ENCODE data around the gene UTP3. TPM values are rescaled to one million over a fixed set of nuclear protein-coding genes. Genes with fewer than 3 reads are reported as not detected.
A peak's percentile ranks its signal among the peaks of the same experiment; 100 is the strongest.
"Not testable (repeated sequence)": the region's sequence is repeated elsewhere in the genome, so short reads cannot be mapped to it uniquely, and the experiment has no call there.

UTP3 gene
- polyA plus RNA-seq, 1 experiment: 10.4 TPM

DNA sequence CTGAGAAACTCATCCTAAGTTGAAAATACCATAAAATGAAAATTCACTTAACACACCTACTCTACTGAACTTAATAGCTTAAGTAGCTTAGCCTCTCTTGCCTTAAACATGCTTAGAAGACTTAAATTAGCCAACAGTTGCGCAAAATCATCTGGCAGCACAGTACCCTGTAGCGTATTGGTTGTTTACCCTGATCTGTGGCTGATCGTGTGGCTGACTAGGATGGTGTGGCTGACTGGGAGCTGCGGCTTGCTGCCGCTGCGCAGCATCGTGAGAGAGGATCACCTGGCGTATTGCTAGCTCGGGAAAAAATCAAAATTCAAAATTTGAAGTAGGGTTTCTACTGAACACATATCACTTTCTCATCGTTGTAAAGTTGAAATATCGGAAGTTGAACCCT, 39.8 kb downstream of the UTP3 start:
- POLR2A ChIA-PET: no interaction called here
- peaks cover 2% of the 10 kb centered on the region; the same call in 1 of the 2 replicates for H3K36me3 ChIP-seq (ENCODE audit: control insufficient read depth, insufficient read depth, low read length)
- no peaks in the 10 kb centered on the region for H3K27me3 ChIP-seq (ENCODE audit: control insufficient read depth, insufficient read depth, low read length)
- H3K4me3 ChIP-seq (ENCODE audit: low read depth, low read length): no peak overlapping the region
- CTCF ChIA-PET: interaction anchor here (0.6 to 0.9 kb wide), 2 partner anchors 22 to 433 kb away, joined by 3 read pairs; no protein-coding TSS in a partner anchor
- no peak for DNase-seq (ENCODE audit: low read depth)
- TF ChIP-seq, protein P1, sequence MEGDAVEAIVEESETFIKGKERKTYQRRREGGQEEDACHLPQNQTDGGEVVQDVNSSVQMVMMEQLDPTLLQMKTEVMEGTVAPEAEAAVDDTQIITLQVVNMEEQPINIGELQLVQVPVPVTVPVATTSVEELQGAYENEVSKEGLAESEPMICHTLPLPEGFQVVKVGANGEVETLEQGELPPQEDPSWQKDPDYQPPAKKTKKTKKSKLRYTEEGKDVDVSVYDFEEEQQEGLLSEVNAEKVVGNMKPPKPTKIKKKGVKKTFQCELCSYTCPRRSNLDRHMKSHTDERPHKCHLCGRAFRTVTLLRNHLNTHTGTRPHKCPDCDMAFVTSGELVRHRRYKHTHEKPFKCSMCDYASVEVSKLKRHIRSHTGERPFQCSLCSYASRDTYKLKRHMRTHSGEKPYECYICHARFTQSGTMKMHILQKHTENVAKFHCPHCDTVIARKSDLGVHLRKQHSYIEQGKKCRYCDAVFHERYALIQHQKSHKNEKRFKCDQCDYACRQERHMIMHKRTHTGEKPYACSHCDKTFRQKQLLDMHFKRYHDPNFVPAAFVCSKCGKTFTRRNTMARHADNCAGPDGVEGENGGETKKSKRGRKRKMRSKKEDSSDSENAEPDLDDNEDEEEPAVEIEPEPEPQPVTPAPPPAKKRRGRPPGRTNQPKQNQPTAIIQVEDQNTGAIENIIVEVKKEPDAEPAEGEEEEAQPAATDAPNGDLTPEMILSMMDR (IDR thresholded peaks at IDR 0.05; ENCODE audit: insufficient read depth, low read depth, low read length): no peak

GRCh38 chr4:70732878-70733277, 44.5 kb downstream of the UTP3 start:
- H3K36me3 ChIP-seq (ENCODE audit: control insufficient read depth, insufficient read depth, low read length); H3K4me3 ChIP-seq (ENCODE audit: low read depth, low read length); H3K27me3 ChIP-seq (ENCODE audit: control insufficient read depth, insufficient read depth, low read length); POLR2A ChIA-PET; DNase-seq (ENCODE audit: low read depth): not testable (repeated sequence)
- CTCF ChIA-PET: interaction anchor here (0.6 kb wide), 1 partner anchor 45 kb away, joined by 3 read pairs; the partner anchor contains the start of gene UTP3

DNA sequence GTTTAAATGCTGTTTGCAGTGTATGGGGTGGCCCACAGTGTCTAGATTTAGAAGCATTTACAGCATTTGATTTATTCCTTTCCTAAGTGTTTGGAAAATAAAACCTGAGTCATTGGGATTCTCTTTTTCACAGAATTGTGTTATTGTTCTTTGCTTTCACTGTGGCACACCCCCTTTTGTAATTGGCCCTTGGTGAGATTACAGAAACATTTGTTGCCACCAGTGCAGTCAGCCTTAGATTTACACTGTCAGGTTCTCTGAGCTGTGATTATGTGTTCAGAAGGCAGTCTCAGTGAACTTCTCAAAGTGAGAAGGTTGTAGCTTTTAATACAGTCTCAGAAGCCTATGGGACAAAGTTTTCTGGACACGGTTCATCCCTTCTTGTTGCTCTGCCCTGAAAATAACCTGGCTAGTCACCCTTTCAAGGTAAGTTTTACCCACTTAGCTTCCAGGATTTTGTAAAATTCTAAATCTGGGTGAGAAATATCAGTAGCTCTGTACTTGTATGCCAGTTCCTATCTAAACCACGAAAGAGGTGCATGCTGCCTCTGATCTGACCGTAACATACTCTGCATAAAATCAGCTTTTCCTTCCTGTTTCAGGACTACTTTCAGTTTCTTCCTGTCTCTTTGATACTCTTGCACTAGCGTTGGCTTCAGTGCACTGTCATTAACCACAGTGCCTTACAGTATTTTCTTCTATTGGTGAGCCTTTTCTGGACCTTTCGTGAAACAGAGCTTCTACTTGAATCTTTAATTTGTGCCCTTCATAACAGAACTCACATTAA, 46.0 kb downstream of the UTP3 start:
- Histone ChIP-seq H3K4me3 (ENCODE audit: low read depth, low read length) (peak overlapping the region; percentile 31), H3K36me3 (ENCODE audit: control insufficient read depth, insufficient read depth, low read length) (no peaks in the 10 kb centered on the region), H3K27me3 (ENCODE audit: control insufficient read depth, insufficient read depth, low read length) (no peaks in the 10 kb centered on the region)
- CTCF ChIA-PET: interaction anchor here (1.0 to 1.7 kb wide), 5 partner anchors 8 to 29 kb away, joined by 3 to 5 read pairs (median 4); no protein-coding TSS in a partner anchor
- DNase-seq (ENCODE audit: low read depth): peak; percentile 6
- TF ChIP-seq, protein P1 (IDR thresholded peaks at IDR 0.05; ENCODE audit: insufficient read depth, low read depth, low read length): no peak
- POLR2A ChIA-PET: interaction anchor here (0.8 kb wide), 1 partner anchor 12 kb away, joined by 3 read pairs; no protein-coding TSS in a partner anchor

DNA sequence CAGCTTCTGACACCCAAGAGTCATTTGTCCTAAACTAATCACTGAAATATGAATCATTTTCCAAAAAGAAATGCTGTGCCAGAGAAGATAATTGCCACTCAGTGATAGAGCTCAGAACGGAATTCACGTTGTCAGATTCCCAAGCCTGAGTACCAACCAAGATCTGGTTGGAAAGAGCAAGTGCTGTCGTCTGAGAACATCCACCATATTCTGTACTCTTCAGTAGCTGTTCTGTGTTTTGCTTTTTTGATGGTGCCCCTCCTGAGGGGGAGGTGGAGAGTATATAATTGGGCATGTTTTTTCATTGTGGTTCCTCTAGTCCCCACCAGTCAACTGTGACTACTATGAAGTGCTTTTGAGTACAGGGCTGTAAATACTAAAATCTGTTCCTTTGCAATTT, 46.6 kb downstream of the UTP3 start:
- DNase-seq (ENCODE audit: low read depth): no peak
- no peaks in the 10 kb centered on the region for H3K27me3 ChIP-seq (ENCODE audit: control insufficient read depth, insufficient read depth, low read length)
- ChIA-PET CTCF (interaction anchor here (0.9 to 1.7 kb wide), 4 partner anchors 9 to 68 kb away, joined by 3 to 5 read pairs (median 4); no protein-coding TSS in a partner anchor), POLR2A (interaction anchor here (0.8 kb wide), 1 partner anchor 11 kb away, joined by 3 read pairs; no protein-coding TSS in a partner anchor)
- TF ChIP-seq, protein P1 (IDR thresholded peaks at IDR 0.05; ENCODE audit: insufficient read depth, low read depth, low read length): no peak
- peak overlapping the region; percentile 31 for H3K4me3 ChIP-seq (ENCODE audit: low read depth, low read length)
- no peaks in the 10 kb centered on the region for H3K36me3 ChIP-seq (ENCODE audit: control insufficient read depth, insufficient read depth, low read length)

- H3K36me3 ChIP-seq (ENCODE audit: control insufficient read depth, insufficient read depth, low read length); POLR2A ChIA-PET; H3K4me3 ChIP-seq (ENCODE audit: low read depth, low read length); H3K27me3 ChIP-seq (ENCODE audit: control insufficient read depth, insufficient read depth, low read length): not testable (repeated sequence)
- CTCF ChIA-PET: interaction anchor here (0.7 to 1.2 kb wide), 3 partner anchors 69 to 385 kb away, joined by 3 to 4 read pairs (median 3); no protein-coding TSS in a partner anchor
- DNase-seq (ENCODE audit: low read depth): peak; percentile 7
These were observed 47.6 kb downstream of the UTP3 start for GRCh38 chr4:70735915-70736314.

GRCh38 chr4:70737006-70737405, 48.7 kb downstream of the UTP3 start:
- TF ChIP-seq, protein P1 (IDR thresholded peaks at IDR 0.05; ENCODE audit: insufficient read depth, low read depth, low read length): no peak

More at GRCh38 chr4:70737006-70737405, 48.7 kb downstream of the UTP3 start:
- Histone ChIP-seq H3K36me3 (ENCODE audit: control insufficient read depth, insufficient read depth, low read length) (no peaks in the 10 kb centered on the region), H3K27me3 (ENCODE audit: control insufficient read depth, insufficient read depth, low read length) (no peaks in the 10 kb centered on the region), H3K4me3 (ENCODE audit: low read depth, low read length) (no peak overlapping the region)
- DNase-seq (ENCODE audit: low read depth): no peak
- CTCF ChIA-PET: interaction anchor here (1.2 to 1.3 kb wide), 2 partner anchors 85 to 98 kb away, joined by 3 to 6 read pairs; no protein-coding TSS in a partner anchor
- POLR2A ChIA-PET: no interaction called here

Measured in BJ (cell line).